Middle frontal gyrus (tissue), 1 donor: Measurements from ENCODE around the gene LAMB3.

Experiments used
- DNase-seq: peaks from one replicate; pipeline ENCODE4 v3.0.0-alpha.2; 2015; ENCODE audit warnings: low spot score; ENCODE audit errors: extremely low spot score

LAMB3 gene

GRCh38 chr1:209662879-209663327 lies 10.7 kb upstream of the LAMB3 start:
- DNase-seq = no peak

DNA sequence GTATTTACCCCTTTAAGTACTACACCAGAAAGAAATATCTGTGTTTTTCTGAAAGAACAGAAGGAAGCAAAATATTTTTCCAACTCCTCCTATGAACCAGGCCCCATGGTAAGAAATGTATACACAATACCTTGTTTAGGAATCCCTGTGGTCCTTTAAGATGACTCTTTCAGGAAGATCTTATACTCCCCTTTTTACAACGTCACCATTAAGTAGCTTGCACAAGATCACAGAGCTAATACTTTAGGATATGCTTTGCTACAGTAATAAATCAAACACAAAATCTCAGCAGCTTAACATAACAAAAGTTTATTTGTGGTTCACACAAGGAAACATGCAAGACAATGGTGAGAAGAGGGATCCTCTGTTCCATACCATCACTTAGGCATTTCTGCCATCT lies 8.8 kb upstream of the LAMB3 start:
- no peak for DNase-seq

DNA sequence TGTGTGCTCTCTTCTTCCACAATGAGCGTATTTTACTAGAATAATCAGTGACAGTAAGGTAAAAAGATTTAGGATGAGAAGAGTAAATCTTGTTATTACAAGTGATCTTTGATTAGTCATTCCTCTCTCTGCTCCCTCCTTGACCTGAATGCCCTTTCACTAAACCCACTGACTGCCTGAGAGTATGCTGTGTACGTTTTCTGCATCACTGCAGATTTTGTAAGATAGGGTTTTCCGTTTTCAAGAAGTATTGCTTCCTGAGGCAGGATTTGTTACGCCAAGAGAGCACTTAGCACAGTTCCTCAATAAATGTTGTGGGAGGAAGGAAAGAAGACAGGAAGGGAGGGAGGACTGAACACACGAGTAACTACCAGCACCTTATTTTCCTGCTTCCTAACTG lies 7.7 kb upstream of the LAMB3 start:
- no peak for DNase-seq

GRCh38 chr1:209657918-209658317 lies 5.7 kb upstream of the LAMB3 start:
- DNase-seq = no peak

- no peak for DNase-seq
Measured at GRCh38 chr1:209657140-209657879, 5.1 kb upstream of the LAMB3 start.

DNA sequence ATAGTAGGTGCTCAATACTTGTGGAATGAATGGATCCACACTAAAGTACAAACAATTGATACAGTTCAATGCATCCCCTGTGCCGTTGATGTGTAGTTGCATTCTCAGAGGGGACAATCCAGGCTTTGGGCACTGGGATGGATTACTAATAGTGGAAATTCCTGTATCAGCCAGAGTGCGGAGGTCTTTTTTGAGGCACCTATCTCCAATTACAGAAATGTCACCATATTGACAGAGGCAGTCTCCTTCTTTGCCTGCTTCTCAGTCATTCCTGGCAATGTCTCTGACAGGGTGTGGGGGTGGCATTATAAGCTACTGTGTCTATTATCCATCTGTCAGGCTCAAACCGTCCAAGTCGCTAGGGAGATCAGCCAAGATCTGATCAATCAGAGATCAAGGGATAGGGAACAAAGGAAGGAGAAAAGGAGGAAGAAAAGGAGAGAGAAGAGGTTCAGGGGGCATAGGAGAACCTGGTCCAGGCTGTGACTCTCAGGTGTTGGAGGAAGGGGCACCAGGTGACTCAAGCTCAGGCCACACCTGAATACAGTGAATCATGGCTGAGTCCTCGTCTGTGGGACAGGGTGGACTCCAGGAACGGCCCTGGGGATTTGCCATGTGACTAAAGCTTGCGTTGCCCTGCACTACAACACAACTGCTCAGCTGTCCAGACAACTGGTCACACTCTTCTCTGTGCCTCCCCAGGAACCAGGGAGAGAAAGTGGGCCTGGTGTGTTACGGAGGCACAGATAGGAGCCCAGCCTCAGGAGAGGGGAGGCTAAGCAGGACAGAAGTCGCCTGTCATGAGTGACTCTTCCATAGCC lies 3.4 kb upstream of the LAMB3 start:
- no peak for DNase-seq

DNA sequence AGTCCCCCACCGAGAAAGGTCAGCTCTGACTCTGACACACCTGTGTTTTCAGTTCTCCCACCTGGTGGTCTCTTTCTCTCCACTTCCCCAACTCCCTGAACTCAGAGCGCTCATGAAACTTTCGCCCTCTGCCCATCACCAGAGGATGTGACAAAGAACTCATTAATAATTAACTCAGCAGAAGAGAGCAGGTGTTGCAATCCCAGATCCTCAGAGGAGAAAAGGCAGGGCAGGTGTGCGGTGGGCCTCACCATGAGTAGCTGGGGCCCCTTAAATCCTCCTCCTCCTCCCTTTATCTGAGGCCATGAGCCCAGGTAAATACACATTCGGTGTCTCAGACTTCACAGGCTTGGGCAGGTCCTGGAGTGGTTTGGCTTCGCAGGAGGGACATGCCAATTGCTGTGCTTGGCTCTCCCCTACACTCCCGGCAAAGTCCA lies 1.7 kb upstream of the LAMB3 start:
- DNase-seq = no peak

DNA sequence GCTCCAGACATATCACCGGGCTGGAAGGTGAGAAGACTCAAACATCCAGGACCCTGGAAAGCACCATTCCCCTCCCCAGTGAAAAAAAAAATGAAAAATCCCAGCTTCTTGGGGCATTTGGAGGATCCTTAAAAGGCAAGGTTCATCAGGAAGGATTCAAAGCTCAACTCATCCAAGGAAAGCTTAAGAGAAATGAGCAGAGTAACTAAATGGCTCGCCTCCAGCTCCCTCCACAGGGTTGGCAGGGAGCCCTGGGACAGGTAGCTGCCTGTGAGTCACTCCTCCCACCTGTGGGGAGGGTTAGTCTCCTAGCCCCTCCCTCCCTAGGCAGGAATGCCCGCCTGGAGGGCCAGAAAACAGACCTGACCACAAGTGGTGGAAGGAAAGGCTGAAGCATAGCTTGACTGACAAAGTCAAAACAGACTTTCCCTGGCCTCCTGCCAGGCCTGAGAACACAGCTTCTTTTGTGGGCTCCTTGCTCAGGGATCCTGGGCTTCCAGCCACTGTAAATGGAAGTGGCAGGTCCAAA lies 712 bp upstream of the LAMB3 start:
- peak; percentile 63 for DNase-seq

DNA sequence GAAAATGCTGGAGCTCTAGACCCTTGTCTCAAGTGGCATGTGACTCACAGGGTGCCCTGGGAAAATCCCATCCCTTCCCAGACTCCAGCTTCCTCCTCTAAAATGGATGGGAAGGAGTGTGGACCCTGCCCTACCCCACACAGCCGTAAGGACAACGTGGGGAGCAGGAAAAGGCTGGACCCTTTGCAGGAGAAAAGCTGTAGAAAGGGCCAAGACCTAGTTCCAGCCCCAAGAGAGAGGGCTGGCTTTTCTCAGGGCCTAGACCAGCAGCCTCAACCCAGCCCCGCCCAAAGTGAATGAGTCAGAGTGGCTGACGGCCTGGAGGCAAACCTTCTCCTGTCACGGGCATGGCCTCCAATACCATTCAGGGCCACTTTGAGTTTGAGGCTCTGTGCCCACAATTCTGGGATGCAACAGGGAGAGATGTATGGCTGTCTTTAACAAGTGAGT lies 1.1 kb downstream of the LAMB3 start:
- DNase-seq = no peak

- no peak for DNase-seq
Measured at GRCh38 chr1:209650454-209650853, 1.8 kb downstream of the LAMB3 start.

DNA sequence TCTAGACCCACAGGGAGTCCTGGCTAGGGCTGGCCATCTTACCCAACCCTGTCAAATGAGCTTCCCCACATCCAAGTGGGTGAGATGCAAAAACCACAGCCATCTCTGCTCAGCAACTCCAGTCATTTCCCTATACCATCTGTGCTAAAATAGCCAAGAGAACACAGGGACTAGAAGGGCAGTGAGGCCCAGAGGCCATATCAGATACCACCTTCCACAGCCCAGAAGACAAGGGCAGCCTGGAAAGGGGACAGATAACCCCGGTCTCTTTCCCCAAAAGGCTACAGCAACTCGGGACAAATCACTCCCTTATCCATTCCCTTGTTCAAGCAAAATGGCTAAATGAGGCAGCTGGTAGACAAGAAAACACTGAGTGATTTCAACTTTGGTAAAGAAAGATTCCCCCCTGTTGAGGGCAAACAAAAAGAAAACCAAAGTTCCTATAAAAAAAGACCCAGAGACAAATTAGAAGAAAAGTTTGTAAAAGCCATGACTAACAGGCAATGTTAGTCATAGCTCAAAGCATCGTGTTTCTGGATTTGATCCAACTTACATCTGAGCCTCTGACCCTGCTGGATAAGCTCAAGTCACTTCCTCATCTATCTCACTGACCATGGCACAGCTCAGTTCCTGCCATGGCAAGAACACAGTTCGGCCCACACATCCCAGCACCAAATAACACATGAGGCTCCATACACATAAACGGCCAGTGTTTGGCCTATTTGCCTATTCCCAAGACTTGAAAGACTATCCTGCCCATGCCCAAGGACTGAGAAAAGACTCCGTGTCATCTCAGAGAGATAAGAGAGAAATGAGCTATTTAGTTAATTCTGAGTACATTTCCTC lies 3.1 kb downstream of the LAMB3 start:
- DNase-seq = no peak

DNA sequence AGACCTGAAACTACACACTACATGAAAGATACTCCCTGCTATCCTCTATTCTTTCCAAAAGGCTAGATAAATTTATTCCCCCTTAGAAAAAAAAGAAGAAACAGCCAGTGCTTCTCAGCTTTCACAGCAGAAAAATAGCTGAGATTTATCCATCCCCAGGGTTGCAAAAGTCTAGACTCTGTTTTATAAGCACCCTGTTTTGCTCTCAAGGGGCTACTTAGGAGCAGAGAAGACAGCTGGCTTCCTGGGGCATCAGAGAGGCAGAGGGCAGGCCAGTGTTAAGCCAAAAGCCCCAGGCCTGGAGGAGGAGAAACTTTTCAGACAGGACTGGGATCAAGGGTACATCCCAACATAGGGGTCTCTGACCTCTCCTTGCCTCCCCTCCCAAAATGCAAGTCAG lies 3.9 kb downstream of the LAMB3 start:
- no peak for DNase-seq

DNA sequence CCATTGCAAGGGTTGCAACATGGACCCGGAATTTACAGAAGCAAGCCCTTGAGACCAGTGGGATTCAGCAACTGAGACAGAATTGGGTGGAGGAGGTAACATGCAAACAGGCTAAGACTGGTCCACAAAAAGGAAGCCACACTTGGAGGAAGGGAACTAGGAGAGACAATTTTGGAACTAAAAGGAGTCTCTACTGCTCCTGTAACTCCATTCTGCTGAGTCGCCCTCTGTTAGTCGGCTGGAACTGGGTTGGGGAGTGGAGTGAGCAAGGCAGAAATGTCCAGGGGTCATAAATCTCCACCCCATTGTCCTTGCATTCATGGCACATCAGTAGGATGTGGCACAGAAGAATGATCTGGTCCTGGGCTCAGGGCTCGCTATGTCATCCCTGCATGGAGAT lies 5.1 kb downstream of the LAMB3 start:
- no peak for DNase-seq

- DNase-seq = no peak
Measured at GRCh38 chr1:209646558-209646957, 5.7 kb downstream of the LAMB3 start.

DNA sequence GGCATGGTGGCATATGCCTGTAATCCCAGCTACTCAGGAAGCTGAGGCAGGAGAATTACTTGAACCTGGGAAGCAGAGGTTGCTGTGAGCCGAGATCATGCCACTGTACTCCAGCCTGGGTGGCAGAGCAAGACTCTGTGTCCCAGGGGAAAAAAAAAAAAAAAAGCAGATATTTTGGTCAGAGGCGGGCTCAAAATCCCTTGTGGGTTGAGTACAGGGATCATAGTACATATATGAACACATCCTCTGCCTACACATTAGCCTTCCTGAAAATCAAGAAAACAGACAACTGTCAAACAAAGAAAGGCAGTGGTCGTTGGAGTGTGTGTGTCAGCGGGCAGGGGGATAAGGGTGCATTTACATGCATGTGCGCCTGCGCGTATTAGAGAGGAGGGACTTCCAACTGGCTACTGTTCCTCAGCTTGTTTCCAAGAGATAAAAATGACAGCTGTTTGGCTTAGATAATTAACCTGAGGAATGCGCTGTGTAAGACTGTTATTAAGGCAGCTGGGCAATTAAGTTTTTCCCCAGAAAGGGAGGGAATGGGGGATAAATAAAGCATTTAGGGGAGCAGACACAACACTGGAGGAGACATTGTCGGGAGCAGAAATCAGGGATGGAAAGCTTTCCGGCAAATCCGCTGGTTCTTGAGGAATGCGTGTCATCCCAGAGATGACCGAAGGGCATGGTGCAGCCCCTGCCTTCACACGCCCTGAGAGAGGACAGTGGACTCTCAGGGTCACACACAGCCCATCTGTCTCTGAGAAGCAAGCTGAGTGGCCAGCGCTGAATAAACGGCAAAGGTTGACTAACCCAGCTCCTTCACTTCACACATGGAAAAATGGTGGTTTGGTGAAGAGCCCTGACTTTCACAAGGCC lies 6.4 kb downstream of the LAMB3 start:
- no peak for DNase-seq

DNA sequence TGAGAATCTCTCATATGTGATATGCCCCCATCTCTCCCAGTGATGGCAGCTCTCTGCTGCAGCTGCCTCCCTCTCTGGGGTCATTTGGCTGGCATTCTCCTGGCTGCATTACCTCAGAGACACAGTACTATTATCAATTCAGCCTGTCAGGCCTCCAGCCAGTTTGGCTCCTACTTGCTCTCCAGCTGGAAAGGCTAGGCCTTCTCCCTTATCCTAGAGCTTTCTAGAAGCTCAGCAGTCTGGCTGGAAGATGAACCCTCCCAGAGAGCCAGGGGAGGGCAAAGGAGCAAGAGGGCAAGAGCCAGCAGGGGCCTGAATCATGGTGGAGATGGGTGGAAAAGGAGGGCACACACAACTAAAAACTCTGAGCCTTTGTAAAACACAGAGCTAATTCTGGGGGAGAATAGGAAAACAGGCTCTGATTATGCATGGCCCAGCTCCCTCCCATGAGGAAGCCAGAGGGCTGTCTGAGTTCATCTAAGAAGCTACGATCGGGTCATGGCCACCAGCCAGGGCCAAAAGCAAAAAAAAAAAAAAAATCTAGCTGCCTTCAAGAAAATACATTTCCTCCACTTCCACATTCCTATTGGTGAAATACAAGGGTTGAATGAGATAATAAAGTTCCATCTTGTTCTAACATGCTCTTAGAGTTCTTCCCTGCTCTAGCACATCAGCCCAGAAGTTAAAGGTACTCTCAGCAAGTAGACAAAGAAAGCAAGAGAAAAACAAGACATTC lies 8.8 kb downstream of the LAMB3 start:
- DNase-seq = peak; percentile 42

GRCh38 chr1:209642816-209643215 lies 9.4 kb downstream of the LAMB3 start:
- DNase-seq = no peak

DNA sequence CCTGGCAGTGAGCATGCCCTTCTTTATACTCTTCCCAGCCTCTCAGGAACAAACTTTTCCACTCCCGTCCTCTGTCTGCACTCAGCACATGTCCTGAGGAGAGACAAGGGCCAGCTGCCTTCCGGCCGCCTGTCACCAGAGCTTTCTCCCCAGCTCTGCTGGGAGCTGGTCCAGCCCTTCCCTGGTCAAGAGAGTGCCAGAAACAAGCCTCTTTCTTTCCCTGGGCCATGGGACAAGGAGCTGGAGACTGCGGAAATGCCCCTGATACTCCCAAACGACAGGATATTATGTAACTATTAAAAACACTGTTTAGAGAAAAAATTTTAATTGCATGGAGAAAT lies 10.4 kb downstream of the LAMB3 start:
- DNase-seq = peak; percentile 60

- no peak for DNase-seq
Measured at GRCh38 chr1:209635850-209636249, 16.4 kb downstream of the LAMB3 start.
